ENCODE measurements around the gene FNDC7. TPM values are rescaled to one million over a fixed set of nuclear protein-coding genes. Genes with fewer than 3 reads are reported as not detected.

Gene FNDC7
- total and polyA plus RNA-seq, 9 of the 15 experiments (the other 6 are each of a cell fraction or from before 2014, with no cell fraction given) = not detected

- TF ChIP-seq BCLAF1 (IDR thresholded peaks at IDR 0.05; ENCODE audit: borderline replicate concordance in 1 of 2, control insufficient read depth in 1 of 2, low read depth in 2 of 2, low read length in 1 of 2) (peak in 1 of 2 experiments; percentile 47; a peak in 1 of 4 replicates), PHF8 (IDR thresholded peaks at IDR 0.05; ENCODE audit: borderline replicate concordance, low read length) (peak; percentile 98), SLC30A9 (CRISPR knock-in tag; IDR thresholded peaks at IDR 0.05) (no peak), POLR2AphosphoS2 (IDR thresholded peaks at IDR 0.05; ENCODE audit: low read length) (peak; percentile 88), NCOA4 (IDR thresholded peaks at IDR 0.05; ENCODE audit: partially characterized antibody) (no peak), HCFC1 (IDR thresholded peaks at IDR 0.05; ENCODE audit: low read depth, low read length) (peak; percentile 73), MTA1 (IDR thresholded peaks at IDR 0.05; ENCODE audit: borderline replicate concordance) (peak; percentile 57; the same call in 1 of the 2 replicates), GATAD2A (IDR thresholded peaks at IDR 0.05) (0 out of 2 replicates have a peak, but pooled peaks have one; percentile 28), KDM4B (IDR thresholded peaks at IDR 0.05; ENCODE audit: borderline replicate concordance in 2 of 2, low read depth in 1 of 2) (peak in 1 of 2 experiments; percentile 87; a peak in 2 of 4 replicates), KLF1 (tag; IDR thresholded peaks at IDR 0.05) (peak; percentile 52; the same call in 1 of the 2 replicates), POLR2A (conservative IDR thresholded peaks at IDR 0.05) (peak; percentile 99), ZSCAN32 (CRISPR knock-in tag; IDR thresholded peaks at IDR 0.05) (0 out of 2 replicates have a peak, but pooled peaks have one; percentile 2)
- TF ChIP-seq, protein P1, sequence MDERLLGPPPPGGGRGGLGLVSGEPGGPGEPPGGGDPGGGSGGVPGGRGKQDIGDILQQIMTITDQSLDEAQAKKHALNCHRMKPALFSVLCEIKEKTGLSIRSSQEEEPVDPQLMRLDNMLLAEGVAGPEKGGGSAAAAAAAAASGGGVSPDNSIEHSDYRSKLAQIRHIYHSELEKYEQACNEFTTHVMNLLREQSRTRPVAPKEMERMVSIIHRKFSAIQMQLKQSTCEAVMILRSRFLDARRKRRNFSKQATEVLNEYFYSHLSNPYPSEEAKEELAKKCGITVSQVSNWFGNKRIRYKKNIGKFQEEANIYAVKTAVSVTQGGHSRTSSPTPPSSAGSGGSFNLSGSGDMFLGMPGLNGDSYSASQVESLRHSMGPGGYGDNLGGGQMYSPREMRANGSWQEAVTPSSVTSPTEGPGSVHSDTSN (CRISPR knock-in tag; IDR thresholded peaks at IDR 0.05; ENCODE audit: low read depth) = no peak
- TF ChIP-seq, protein P1 (tag; conservative IDR thresholded peaks at IDR 0.05; ENCODE audit: low read depth) = no peak
- TF ChIP-seq, protein P2, sequence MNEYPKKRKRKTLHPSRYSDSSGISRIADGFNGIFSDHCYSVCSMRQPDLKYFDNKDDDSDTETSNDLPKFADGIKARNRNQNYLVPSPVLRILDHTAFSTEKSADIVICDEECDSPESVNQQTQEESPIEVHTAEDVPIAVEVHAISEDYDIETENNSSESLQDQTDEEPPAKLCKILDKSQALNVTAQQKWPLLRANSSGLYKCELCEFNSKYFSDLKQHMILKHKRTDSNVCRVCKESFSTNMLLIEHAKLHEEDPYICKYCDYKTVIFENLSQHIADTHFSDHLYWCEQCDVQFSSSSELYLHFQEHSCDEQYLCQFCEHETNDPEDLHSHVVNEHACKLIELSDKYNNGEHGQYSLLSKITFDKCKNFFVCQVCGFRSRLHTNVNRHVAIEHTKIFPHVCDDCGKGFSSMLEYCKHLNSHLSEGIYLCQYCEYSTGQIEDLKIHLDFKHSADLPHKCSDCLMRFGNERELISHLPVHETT (CRISPR knock-in tag; conservative IDR thresholded peaks at IDR 0.05 in 1 of 2, IDR thresholded peaks at IDR 0.05 in 1 of 2) = no peak; a peak in 2 of 4 replicates
Observed at GRCh38 chr1:108691942-108692723, 20.6 kb upstream of the FNDC7 start, which contains the start of gene PRPF38B (continued).
